ENCODE measurements around the gene DALRD3.

DNA sequence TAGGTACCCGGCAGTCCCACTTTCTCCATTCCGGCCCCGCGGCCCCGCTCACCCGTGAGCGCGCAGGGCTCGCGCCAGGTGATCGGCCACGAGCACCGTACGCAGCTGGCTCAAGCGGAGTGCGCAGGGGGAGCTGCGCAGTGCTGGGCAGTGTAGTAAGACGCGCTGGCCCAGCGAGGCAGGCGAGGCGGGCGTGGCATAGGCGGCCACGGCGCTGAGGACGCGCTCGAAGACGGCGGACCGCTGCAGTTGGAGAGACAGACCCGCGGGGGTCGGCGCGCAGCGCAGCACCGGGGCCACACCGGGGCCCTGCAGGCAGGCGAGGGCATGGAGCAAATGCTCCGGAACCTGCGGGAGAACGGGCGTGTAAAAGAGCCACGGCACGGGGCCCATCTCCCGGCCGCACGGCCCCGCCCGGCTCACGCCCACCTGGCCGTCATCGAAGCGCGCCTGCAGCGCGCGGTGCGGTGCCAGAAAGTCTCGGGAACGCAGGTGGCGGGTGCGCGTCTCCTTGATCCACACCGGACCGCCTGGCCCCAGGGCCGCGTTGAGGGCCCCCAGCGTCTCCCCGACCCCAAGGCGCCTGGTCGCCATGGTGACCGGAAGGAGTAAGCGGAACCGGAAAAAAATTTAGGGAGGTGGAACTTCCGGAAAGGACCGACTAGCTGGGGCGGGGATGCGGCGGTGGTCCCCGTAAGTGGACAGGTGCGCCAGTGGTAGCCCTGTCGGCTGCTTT is at the start of gene DALRD3:
- TF ChIP-seq, protein P1, sequence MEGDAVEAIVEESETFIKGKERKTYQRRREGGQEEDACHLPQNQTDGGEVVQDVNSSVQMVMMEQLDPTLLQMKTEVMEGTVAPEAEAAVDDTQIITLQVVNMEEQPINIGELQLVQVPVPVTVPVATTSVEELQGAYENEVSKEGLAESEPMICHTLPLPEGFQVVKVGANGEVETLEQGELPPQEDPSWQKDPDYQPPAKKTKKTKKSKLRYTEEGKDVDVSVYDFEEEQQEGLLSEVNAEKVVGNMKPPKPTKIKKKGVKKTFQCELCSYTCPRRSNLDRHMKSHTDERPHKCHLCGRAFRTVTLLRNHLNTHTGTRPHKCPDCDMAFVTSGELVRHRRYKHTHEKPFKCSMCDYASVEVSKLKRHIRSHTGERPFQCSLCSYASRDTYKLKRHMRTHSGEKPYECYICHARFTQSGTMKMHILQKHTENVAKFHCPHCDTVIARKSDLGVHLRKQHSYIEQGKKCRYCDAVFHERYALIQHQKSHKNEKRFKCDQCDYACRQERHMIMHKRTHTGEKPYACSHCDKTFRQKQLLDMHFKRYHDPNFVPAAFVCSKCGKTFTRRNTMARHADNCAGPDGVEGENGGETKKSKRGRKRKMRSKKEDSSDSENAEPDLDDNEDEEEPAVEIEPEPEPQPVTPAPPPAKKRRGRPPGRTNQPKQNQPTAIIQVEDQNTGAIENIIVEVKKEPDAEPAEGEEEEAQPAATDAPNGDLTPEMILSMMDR (conservative IDR thresholded peaks at IDR 0.05) = no peak
- TF ChIP-seq ZFX (IDR thresholded peaks at IDR 0.05) = peak; percentile 13; the same call in 1 of the 2 replicates
